GM10847 (cell line): Measurements from ENCODE around the gene TRAFD1.
A peak's percentile ranks its signal among the peaks of the same experiment; 100 is the strongest.

Experiments used
- POLR2A ChIP-seq: IDR thresholded peaks from 2 replicates; pipeline ENCODE4 v1.6.1; 2011; ENCODE audit not compliant: insufficient read length; ENCODE audit errors: extremely low read depth

The TRAFD1 gene

DNA sequence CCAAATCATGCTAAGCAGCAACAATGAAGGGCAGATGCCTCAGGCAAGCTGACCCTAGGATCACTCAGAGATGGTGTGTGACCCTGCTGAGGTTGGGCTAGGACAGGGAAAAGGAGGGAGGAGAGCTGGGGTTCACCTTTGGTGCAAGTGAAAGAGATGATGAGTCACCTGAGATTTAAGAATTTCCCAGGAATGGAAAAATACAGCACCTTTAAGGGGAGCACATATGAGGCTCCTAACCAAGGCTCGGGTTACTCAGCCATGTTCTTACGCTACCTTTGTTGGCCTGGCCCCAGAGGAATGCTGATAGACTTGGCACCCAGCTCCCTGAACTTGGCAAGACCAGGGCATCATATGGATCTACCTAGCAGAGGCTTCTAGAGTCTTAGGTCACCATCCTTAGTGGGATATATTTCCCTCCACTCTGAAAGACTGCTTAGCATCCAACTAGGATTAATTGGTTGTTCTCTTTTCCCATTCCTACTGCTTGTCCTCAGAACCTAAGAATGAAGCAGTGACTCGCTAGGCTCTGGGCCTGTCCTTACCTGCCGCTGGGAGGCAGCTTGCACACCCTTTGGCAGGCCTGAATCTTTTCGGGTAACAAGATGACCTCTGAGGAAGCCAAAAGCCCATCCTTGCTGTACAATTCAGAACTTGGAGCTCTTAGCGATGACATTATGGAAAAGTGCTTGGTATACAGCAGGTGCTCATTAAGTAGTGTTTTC, 12.8 kb upstream of the TRAFD1 start:
- no peak for TF ChIP-seq POLR2A

DNA sequence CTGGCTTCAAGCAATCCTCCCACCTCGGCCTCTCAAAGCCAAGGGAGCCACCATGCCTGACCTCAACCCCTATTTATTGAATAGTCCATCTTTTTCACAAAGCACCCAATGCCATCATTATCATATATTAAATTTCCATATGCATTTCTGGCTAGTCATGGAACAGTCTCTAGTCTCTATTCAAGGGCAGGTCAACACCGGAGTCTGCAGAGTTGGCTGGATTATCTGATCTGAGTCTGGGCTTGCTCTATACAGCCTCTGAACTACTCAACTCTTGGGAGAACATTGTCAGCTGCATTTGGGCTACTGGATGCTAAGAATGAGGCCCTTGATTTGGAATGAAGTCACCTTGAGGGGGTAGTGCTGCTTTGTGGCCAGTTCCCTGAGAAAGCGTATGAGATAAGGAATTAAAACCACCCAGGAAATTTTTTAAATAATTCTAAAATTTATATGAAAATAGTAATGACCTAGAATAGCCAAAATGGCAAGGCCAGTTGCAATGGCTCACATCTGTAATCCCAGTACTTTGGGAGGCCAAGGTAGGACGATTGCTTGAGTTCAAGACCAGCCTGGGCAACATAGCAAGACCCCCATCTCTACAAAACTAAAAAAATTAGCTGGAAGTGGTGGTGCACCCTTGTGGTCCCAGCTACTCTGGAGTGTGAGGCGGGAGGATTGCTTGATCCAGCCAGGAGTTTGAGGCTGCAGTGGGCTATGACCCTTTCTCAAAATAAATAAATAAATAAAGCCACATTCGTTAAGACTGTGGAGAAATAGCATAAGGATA, 9.9 kb upstream of the TRAFD1 start:
- TF ChIP-seq POLR2A = no peak

DNA sequence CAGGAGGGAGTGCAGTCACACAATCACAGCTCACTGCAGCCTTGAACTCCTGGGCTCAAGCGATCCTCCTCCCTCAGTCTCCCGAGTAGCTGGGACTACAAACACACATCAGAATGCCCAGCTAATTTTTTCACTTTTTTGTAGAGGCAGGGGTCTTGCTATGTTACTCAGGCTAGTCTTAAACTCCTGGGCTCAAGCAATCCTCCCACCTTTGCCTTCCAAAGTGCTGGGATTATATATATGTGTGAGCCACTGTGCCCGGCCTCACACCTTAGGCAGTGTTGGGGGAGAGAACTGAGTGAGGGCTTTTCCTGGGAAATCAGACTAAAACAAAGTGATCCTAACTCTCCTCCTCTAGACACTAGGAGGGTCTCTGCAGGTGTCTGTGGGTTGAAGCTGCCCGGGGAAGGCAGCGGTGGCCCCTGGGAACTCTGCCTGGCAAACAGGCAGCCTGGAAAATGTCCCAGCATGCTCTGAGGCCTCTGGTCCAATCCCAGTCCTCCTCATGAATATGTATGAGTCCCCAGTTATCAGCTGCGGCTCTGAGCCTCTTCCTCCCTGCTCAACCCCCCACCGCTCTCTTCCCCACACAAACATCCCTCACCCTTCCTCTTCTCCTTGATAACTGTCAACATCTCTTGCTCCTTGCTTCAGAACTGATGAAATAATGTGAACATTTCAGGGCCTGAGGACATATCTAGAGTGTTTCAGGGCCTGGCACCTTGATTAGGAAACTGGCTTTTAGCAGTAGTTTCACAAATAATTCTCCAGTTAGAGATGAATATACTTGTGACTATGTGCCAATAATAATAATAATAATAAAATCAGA, 8.9 kb upstream of the TRAFD1 start:
- TF ChIP-seq POLR2A = peak; percentile 26

DNA sequence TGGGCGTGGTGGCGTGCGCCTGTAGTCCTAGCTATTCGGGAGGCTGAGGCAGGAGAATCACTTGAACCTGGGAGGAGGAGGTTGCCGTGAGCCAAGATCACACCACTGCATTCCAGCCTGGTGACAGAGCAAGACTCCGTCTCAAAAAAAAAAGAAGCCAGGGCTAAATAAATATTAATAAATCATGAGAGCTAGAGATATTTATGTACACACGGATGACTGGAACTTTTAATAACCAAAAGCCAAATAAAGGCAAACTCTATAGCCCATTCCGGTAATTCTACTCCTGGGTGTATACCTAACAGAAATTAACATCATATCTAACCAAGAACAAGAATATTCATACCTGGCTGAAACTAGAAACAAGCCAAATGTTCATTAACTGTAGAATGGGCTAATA, 7.7 kb upstream of the TRAFD1 start:
- no peak for TF ChIP-seq POLR2A

DNA sequence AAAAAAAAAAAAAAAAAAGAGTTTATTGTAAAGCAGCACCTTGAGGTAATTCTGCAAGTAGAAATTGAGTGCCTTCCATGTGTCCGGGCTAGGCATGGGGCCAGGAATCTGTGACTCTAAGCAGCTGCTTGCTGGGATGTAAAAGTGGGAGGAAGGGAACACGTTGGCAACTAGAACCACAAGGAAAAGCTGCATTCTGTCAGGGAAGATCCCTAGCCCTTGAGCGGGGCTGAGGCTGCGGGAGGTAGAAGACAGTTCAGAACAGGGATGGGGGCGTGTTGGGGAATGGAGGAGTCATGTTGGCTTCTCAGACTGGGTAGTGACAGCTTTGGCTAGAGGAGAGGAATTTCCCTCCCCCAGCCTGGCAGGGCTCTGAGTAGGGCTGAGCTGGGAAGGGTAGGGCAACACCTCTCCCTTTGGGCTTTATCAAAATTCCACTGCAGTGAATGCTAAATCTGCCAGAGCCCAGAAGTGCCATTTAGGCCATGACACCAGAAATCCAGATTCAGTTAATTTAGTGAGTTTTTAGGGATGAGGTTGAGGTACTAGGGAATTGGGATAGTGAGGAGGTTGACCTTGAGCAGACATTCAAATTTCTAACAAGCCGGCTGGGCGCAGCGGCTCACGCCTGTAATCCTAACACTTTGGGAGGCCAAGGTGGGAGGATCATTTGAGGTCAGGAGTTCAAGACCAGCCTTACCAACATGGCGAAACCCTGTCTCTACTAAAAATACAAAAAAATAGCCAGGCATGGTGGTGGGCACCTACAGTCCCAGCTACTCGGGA, 3.4 kb upstream of the TRAFD1 start:
- no peak for TF ChIP-seq POLR2A

DNA sequence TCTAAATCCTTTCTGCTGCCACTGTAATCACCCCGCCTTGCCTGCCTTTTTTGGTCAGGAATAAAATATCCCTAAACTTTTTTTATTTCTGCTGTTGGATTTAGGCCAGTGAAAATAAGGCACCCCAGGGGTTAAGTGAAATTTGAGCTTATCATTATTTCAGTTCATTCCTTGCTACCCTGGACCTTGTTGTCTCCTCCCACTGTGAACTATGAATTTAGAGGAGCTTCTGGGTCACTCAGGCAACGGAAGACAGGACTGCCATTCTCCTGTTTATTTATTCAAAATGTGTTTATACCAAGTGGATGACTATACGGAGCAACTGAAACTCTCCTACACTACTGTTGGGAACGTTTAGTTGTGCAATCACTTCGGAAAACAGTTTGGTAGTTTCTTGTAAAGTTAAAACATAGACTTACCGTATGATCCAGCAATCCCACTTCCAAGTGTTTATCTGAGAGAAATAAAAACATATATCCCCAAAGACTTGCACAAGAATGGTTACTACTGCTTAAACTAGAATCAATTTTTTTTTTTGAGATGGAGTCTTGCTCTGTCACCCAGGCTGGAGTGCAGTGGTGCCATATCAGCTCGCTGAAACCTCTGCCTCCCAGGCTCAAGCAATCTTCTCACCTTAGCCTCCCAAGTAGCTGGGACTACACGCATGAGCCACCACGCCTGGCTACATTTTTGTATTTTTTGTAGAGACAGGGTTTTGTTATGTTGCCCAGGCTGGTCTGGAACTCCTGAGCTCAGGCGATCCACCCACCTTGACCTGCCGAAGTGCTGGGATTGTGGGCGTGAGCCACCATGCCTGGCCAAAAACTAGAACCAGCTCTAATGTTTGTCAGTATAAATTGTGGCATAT, 2.3 kb upstream of the TRAFD1 start:
- TF ChIP-seq POLR2A = no peak

DNA sequence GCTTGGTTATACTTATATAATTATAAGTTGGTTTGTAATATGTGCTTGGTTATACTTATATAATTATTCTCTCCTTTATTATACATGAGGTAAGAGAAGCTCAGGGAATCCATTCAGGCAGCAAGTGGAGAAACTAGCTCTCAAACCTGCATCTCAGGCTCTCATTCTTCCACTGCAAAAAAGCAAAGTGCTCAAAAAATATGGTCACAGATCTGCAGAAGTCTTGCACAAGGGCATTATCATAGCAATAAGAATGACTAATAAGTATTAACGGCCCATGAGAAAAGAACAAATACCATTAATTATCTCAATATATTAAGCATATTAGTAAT, 476 bp upstream of the TRAFD1 start:
- TF ChIP-seq POLR2A = no peak

DNA sequence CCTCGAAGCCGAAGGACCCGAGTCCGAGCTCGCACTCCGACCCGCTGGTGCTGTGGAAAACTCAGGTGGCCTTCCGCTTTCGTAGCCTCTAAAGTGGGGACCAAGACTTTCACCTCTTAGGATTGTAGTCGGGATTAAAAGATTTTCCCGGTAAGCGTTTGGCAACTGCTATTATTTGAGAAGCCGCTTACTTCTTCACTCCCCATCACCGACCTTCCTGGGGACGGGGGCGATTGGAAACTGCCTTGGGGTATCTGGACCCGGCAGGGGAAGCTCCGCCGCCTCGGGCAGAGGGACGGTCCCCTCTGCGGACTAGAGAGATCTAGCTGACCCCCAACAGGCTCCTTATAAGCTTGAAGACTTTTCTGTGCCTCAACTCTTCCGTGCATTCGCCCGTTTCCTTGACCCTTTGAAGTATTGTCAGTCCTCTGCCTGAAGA, 659 bp downstream of the TRAFD1 start:
- TF ChIP-seq POLR2A = no peak

DNA sequence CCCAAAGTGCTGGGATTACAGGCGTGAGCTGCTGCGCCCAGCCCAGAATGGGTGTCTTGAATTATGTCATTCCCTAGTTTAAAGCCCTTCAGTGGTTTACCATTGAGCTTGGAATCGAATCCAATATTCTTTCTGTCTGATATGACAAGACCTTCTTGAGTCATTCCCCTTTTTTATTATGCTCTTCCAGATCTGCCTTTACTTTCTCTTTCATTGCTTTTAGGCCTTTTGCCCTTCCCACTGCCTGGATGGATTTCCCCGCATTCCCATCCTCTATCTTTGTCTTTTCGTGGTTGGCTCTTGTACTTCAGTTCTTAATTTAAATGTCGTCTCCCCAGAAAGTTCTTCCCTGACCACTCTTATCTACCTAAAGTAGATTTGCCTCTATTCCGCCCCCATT, 1.6 kb downstream of the TRAFD1 start:
- no peak for TF ChIP-seq POLR2A

DNA sequence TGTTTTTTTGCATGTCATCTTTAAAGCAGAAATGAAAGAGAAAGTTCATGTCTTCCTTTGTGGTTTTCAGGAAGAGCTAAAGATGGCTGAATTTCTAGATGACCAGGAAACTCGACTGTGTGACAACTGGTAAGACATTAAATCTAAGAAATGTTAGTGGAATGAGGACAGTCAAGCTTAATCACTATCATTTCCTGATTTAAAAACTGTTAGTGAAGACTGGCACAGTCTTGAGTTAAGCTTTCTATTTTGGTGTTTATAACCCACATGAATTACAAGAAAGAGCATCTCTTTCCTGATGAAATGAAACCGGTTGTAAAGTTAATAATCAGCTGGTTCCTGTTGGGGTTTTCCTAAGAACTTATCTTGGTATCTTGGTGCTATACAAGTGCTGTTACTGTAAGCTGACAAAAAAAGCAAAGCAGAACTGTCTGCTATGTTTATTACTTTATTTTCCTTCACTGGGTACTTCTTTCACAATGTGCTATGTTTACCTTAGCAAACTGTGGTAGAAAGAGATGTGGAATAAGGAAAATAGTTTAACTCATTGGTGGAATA, 5.2 kb downstream of the TRAFD1 start:
- no peak for TF ChIP-seq POLR2A

DNA sequence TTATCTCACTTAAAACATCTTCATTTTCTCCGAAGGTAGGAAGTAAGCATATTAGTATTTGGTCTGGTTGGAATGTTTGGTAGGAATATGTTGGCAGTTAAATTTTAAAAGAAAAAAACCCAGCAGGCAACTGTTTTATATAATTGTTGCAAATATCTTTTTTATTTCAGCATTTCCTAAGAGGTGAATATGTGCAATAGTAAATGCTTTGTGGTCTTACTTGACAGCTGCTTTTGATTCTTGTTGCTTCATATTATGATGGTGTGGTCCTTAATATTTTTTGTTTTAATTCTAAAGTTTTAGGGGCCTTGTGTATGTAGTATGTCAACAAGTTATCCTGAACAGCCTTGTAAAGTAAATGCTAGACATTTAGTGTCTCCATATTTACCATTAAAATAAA, 6.3 kb downstream of the TRAFD1 start:
- TF ChIP-seq POLR2A = no peak

DNA sequence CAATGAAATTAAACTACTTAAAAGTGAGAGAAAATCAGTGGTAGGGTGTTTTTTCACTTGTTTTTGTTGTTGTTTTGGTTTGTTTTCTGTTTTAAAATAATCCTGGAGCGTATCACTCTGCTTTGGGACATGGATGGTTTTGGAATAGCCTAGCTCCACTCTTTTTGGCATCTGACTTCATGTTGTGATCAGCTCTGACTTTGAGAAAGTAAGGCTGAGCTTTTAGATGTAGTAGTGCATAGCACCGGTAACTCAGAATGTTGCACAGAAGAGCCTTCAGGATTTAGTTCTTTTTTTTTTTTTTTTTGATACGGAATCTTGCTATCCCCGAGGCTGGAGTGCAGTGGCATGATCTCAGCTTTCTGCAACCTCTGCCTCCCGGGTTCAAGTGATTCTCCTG, 8.1 kb downstream of the TRAFD1 start:
- no peak for TF ChIP-seq POLR2A

DNA sequence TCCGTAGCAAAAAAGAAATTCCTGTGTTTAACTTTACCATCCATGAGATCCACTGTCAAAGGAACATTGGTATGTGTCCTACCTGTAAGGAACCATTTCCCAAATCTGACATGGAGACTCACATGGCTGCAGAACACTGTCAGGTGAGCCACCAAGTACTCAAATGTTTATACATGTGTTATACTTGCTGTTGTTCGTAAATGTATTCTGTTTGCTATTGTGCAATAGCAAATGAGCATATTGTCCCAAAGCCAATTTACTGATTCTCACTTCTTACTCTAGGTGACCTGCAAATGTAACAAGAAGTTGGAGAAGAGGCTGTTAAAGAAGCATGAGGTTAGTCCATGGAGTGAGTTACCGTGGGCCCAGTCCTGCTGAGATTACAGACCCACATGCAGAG, 9.4 kb downstream of the TRAFD1 start:
- TF ChIP-seq POLR2A = no peak

DNA sequence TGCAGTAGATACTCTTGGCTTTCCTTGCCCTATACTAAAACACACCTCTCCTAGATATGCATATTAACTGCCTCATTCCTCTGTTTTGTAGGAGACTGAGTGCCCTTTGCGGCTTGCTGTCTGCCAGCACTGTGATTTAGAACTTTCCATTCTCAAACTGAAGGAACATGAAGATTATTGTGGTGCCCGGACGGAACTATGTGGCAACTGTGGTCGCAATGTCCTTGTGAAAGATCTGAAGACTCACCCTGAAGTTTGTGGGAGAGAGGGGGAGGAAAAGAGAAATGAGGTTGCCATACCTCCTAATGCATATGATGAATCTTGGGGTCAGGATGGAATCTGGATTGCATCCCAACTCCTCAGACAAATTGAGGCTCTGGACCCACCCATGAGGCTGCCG, 15.4 kb downstream of the TRAFD1 start:
- no peak for TF ChIP-seq POLR2A

DNA sequence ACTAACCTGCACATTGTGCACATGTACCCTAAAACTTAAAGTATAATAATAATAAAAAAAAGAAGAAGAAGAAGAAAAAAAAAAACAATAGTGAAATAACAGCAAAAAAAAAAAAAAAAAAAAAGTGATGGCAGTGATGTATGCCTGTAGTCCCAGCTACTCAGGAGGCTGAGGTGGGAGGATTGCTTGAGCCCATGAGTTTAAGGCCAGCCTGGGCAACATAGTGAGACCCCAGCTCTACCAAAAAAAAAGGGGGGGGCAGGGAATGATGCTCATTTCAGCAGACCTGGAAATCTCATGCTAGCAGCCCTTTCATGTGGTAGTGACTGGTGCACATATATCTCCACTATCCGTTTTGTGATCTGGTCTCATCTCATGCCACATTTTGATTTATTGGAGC, 20.8 kb downstream of the TRAFD1 start:
- no peak for TF ChIP-seq POLR2A
